Panc1 (cell line): ENCODE results near the gene LYPD4. TPM values are rescaled to one million over a fixed set of nuclear protein-coding genes. Genes with fewer than 3 reads are reported as not detected.

Source experiments
- ATAC-seq: fragments of 200-7000 bp; cut with Tn5 transposase; 2 replicates; pipeline ENCODE4 v1.9.1; 2020; ENCODE audit warnings: mild to moderate bottlenecking, moderate library complexity
- BruUV-seq: library from RNA; stranded (reverse); fragments of 400-500 nt; replicated peaks from 2 replicates; lab custom pipeline; 2021; lab: Mats Ljungman, UMichigan
- CTCF ChIA-PET: fragments of 300-600 bp; sonication (Branson Sonifier 250); formaldehyde crosslinking; loops from one replicate; lab custom pipeline; 2022; ENCODE audit warnings: antibody characterized with exemption; lab: Charles Lee
- POLR2A ChIA-PET: fragments of 300-600 bp; sonication (Branson Sonifier 250); formaldehyde crosslinking; loops from one replicate; lab custom pipeline; 2022; ENCODE audit warnings: antibody characterized with exemption; lab: Charles Lee
- DNase-seq: peaks from one replicate; pipeline ENCODE4 v3.0.0-alpha.2; 2010; ENCODE audit warnings: low read depth, low spot score
- H3K27ac ChIP-seq: 2 replicates; pipeline ENCODE4 v1.5.1; 2011; ENCODE audit warnings: mild to moderate bottlenecking, low read length, inconsistent platforms
- H3K27me3 ChIP-seq: fragments of 200-500 bp; sonication (Bioruptor generic); 2 replicates; pipeline ENCODE4 v1.6.0; 2014; ENCODE audit warnings: low read length, inconsistent platforms; ENCODE audit not compliant: control insufficient read depth, insufficient read depth
- H3K36me3 ChIP-seq: fragments of 200-500 bp; sonication (Bioruptor generic); 2 replicates; pipeline ENCODE4 v1.5.1; 2014; ENCODE audit warnings: inconsistent platforms, mild to moderate bottlenecking, low read length, moderate library complexity; ENCODE audit not compliant: control insufficient read depth, insufficient read depth
- H3K4me1 ChIP-seq: 2 replicates; pipeline ENCODE4 v1.5.1; 2011; ENCODE audit warnings: inconsistent platforms, mild to moderate bottlenecking, low read length, moderate library complexity; ENCODE audit not compliant: control insufficient read depth, insufficient read depth
- H3K4me3 ChIP-seq, 2 experiments: 2 replicates each; pipeline ENCODE4 v1.5.1; 2011 to 2012; ENCODE audit warnings: low read depth in 2 of 2, low read length in 2 of 2, mild to moderate bottlenecking in 2 of 2, inconsistent platforms in 1 of 2, moderate library complexity in 1 of 2
- H3K9me3 ChIP-seq: fragments of 200-500 bp; sonication (Bioruptor generic); 2 replicates; pipeline ENCODE4 v1.5.1; 2014; ENCODE audit warnings: low read depth, mild to moderate bottlenecking, inconsistent platforms, low read length, moderate library complexity; ENCODE audit not compliant: control insufficient read depth, insufficient read depth
- CTCF ChIP-seq: fragments of 450-650 bp; IDR thresholded peaks from 2 replicates; pipeline ENCODE4 v1.5.1; 2017; ENCODE audit warnings: mild to moderate bottlenecking
- POLR2AphosphoS5 ChIP-seq: IDR thresholded peaks from 2 replicates; pipeline ENCODE4 v1.6.1; 2012; ENCODE audit warnings: mild to moderate bottlenecking, low read depth, low read length, moderate library complexity
- REST ChIP-seq, 2 experiments: IDR thresholded peaks; 2 replicates each; pipeline ENCODE4 v1.6.1; 2011 to 2012; ENCODE audit warnings: low read depth in 2 of 2, control low read depth in 1 of 2, low read length in 1 of 2, mild to moderate bottlenecking in 1 of 2, moderate library complexity in 1 of 2; ENCODE audit not compliant: insufficient read depth in 1 of 2
- SIN3A ChIP-seq: IDR thresholded peaks from 2 replicates; pipeline ENCODE4 v1.6.1; 2012; ENCODE audit warnings: low read depth, mild to moderate bottlenecking, low read length, moderate library complexity, borderline replicate concordance; ENCODE audit not compliant: insufficient read depth
- TCF7L2 ChIP-seq: IDR thresholded peaks from 2 replicates; pipeline ENCODE4 v1.6.1; 2011; ENCODE audit warnings: mild to moderate bottlenecking, low read depth, low read length, inconsistent platforms
- in situ Hi-C: cut with HindIII; loops from 2 replicates; pipeline ENCODE4 v1.10.0; 2016; ENCODE audit warnings: low sequenced_read_pairs, low pct_unique_long_range_greater_than_20kb
- intact Hi-C: fragments of 100-400 bp; cut with micrococcal nuclease; formaldehyde crosslinking; loops from one replicate; pipeline ENCODE4 v1.10.0; 2022; ENCODE audit not compliant: unreplicated experiment
- total RNA-seq: library from RNA; stranded (reverse); gene quantifications from one replicate; pipeline ENCODE4 v1.2.1, GENCODE V29; 2021; ENCODE audit not compliant: unreplicated experiment

LYPD4 gene
- total RNA-seq, 1 experiment from 2014 or later, result not detected

GRCh38 chr19:41811036-41811435, 33.4 kb downstream of the LYPD4 start:
- no peaks in the 10 kb centered on the region for H3K36me3 ChIP-seq
- no peak for DNase-seq
- H3K27ac ChIP-seq, result no peak overlapping the region
- intact Hi-C loops (no loop called here), in situ Hi-C loops (no loop called here)
- H3K4me1 ChIP-seq, result no peaks in the 10 kb centered on the region
- CTCF ChIA-PET, result interaction anchor here (0.6 kb wide), 1 partner anchor 9 kb away, joined by 7 read pairs; no protein-coding TSS in a partner anchor
- TF ChIP-seq SIN3A (no peak), CTCF (no peak), REST (IDR thresholded peaks at IDR 0.05; ENCODE audit: insufficient read depth in 1 of 2, low read depth in 2 of 2, low read length in 1 of 2) (no peak), TCF7L2 (no peak), POLR2AphosphoS5 (no peak)
- H3K4me3 ChIP-seq, result no peak overlapping the region
- ATAC-seq, result no peak
- no peaks in the 10 kb centered on the region for H3K27me3 ChIP-seq
- POLR2A ChIA-PET, result no interaction called here
- H3K9me3 ChIP-seq, result no peaks in the 10 kb centered on the region
- BruUV-seq, result no TSS peak

- Histone ChIP-seq H3K36me3 (no peaks in the 10 kb centered on the region), H3K4me1 (no peaks in the 10 kb centered on the region), H3K4me3 (no peak overlapping the region), H3K9me3 (no peaks in the 10 kb centered on the region), H3K27me3 (no peaks in the 10 kb centered on the region), H3K27ac (no peak overlapping the region)
- in situ Hi-C loops, result no loop called here
- POLR2A ChIA-PET, result no interaction called here
- ATAC-seq, result no peak
- intact Hi-C loops, result no loop called here
- TF ChIP-seq REST (IDR thresholded peaks at IDR 0.05; ENCODE audit: insufficient read depth in 1 of 2, low read depth in 2 of 2, low read length in 1 of 2), result no peak
- BruUV-seq, result no TSS peak
- CTCF ChIA-PET, result no interaction called here
- DNase-seq, result no peak
Observed at GRCh38 chr19:41810301-41810700, 34.2 kb downstream of the LYPD4 start.
